GM21723 (cell line): Measurements from ENCODE around the gene TTC12.

Experiments used
- ATAC-seq: cut with Tn5 transposase; IDR thresholded peaks from one replicate; pipeline ENCODE4 v1.9.1; 2021; ENCODE audit warnings: mild to moderate bottlenecking, moderate library complexity; ENCODE audit not compliant: unreplicated experiment

Gene TTC12

DNA sequence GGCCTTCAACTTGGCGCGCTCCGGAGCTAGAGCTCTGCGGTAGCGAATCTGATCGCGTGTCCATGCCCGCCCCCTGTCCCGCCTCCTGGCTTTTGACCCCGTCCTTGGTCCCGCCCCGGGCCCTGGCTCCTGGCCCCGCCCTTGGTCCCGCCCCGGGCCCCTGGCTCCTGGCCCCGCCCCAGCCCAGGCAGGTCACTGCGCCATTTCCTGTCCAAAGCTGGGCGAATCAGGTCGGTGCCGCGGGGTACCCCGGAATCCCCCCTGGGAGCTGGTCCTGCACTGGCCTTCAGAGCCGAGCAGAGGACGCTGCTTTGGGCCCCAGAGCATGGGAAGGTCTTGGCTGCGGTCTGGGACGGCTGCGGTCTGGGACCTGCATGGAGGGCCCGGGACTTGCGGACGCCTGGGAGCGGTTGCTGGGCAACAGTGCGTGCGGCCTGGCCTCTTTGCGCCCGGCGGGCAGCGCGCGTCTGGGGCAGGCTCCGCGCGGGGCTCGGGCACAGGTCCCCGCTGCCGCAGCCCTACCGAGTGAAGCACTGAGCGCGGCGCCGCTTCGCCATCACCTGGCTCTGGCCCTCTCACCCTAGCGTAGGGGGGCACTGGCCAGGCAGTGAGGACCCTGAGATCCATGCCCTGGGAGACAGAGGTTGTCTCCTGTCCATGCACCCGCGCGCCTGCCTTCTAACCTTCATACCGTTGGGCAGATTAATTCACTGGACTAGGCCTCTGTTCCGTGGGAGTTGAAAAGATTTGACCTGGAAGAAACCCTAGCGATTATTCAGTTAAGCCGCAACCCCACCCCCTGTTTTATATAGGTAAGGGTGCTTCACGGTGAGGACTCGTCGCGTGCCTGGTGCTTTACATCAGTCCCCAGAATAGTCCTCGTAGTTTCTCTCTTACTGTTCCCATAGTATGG, at the start of gene TTC12:
Gene TTC12 (plus strand): TSS at position 195 of the 913 bp plus-strand sequence. CDS start 1,675 bp downstream, outside the sequence.
- peak; percentile 99 for ATAC-seq

- no peak for ATAC-seq
These were observed 49.0 kb upstream of the TTC12 start for GRCh38 chr11:113265362-113265761.

DNA sequence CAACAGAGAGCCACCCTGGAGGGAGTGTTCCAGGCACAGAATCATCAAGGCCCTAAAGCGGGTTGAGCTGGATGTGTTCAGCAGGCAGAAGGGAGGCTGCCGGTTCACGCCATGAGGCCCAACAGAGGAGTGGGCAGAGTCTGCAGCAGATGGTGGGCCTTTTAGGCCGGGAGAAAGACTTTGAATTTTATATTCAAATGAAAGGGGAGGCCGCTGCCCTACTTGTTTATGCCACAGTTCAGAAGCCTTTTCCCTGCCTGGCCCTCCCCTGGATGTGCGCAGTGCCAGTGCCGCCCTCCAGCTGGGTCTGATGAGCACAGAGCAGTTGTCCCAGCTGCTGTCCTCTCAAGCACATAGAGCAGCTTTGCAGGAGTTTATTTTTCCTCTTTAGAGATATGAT, 46.9 kb upstream of the TTC12 start:
- no peak for ATAC-seq

DNA sequence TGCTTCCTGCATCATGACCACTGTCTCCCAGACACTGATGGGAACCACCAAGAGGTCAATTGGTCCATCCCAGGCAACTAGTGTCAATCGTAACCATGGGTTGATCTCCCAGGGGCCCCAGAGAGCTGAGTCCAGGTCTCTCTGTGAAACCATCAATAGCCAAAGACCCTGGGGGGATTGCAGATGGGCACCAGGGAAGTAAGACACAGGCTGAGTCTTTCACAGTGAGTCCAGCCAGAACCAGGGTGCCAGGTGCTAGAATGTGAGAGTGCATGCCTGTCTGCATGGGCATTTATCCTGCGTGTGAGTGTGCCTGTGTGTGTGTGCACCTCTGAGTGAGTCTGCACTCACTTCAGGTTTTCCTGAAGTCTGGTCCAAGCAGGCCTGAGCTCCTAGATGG, 45.3 kb upstream of the TTC12 start:
- no peak for ATAC-seq

GRCh38 chr11:113269636-113270035, 44.7 kb upstream of the TTC12 start:
- ATAC-seq, result no peak

- no peak for ATAC-seq
These were observed 44.3 kb upstream of the TTC12 start for GRCh38 chr11:113270080-113270479.

DNA sequence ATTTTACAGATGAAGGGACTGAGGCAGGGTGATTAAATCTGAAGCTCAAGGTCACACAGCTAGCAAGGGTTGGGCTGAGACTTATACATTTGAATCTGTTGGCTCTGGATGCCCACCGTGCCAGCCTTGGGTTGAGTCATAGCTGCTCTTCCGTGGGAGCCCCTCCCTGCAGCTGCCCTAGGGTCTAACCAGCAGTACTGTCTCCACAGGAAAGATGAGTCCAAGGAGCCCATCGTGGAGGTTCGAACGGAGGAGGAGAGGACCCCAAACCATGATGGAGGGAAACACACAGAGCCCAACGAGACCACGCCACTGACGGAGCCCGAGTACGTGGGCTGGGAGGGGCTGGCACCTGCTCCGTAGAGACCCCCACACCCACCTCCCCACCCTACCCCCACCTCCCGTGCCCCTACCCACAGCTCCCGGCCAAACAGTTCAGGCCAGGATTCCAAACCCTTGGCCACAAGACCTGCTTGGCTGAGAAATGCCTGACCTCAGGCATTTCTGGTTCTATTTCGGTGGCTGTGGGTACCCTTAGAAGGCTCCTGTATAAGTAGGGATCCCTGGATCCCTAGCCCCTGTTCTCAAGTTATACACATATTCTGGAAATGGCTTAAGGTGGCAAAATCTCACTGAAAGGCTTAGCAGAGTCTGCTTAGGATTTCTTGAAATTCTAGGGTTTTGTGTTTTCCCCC, 42.7 kb upstream of the TTC12 start:
- no peak for ATAC-seq

- ATAC-seq, result no peak
These were observed 42.1 kb upstream of the TTC12 start for GRCh38 chr11:113272281-113272680.

GRCh38 chr11:113272927-113273615, 41.3 kb upstream of the TTC12 start:
- no peak for ATAC-seq

GRCh38 chr11:113273720-113274119, 40.7 kb upstream of the TTC12 start:
- ATAC-seq, result no peak

DNA sequence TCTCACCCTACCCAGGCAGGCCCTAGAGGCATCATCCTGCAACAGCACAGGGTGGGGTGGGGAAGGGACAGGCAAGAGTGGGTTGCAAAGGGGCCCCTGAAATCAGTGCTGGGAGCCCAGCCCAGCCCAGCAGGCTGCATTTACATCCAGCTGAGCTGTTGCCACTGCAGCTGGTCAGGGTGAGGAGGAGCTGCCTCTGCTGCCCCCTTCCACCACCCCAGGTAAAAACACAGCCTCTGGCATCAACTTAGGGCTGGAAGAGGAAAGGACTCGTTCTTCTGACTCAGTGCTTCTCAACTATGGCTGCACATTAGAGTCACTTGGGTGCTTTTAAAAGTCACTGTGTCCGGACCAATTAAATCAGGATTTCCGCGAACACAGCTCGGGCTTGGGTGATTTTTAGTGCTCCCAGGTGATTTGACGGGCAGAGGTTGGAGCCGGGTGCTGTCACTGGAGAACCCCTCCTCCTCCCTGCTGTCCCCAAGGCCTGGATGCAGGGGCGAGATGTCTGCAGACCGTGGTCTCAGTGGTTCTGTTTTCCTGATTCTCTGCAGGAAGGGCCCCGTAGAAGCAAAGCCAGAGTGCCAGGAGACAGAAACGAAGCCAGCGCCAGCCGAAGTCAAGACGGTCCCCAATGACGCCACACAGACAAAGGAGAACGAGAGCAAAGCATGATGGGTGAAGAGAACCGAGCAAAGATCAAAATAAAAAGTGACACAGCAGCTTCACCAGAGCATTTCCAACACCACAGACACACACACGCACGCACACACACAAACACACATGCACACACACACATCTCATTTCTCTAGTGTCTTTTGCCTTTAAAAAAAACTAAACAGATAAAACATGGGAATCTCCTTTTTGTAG, 39.4 kb upstream of the TTC12 start:
- ATAC-seq, result no peak

DNA sequence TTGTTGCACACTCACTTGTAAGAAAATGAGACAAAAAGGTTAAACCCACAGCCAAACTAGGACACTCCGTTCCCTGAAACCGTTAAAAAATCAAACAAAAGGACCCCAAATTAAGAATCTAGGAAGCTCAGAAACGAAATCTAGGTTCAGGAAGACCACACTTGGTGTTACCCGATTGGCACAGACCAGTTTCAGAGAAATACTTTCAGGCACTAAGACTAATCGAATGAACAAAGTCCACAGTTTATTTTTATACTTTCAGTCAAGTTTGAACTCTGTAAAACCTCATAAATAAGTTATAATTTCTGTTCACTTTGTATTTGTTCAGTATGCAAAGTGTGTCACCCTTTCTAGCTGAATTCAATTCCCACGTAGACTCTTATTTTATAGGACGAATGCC, 38.8 kb upstream of the TTC12 start:
- no peak for ATAC-seq

DNA sequence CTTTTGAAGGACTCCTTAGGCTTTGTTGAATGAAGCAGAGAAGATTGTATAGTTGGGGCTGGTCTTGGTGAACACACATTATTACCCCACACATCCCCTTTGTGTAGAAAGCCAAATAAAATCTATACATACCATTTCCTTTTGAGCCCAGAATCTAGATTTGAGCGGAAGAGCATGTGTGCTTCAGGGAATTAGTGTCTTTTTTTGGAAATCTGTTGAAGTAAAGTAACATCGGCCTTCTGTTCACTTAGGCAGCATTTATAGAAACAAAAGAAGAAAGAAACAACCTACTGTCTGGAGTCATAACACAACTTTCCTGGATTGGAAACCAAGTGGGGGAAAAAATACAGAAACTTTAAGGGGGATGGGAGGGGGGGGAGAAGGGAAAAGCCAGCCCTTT, 37.9 kb upstream of the TTC12 start:
- no peak for ATAC-seq

- no peak for ATAC-seq
These were observed 36.5 kb upstream of the TTC12 start for GRCh38 chr11:113277907-113278306.

DNA sequence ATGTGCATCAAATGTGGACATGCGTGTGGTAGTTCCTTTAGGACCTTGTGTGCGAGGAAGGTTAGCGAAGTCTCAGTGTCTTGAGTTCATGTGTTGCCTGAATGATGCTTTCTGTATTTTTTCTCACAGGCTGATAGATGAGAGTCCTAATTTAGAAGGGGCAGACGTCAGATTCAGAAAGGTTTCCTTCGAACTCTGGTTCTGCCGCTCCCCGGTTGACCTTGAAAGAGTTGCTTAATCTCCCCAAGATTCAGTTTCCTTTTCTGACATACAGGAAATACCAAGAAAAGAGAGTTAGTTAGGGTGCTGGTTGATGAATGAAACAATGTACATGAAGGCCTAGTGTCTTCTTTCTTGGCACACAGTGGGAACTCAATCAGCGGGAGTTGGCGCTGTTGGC, 35.9 kb upstream of the TTC12 start:
- no peak for ATAC-seq

DNA sequence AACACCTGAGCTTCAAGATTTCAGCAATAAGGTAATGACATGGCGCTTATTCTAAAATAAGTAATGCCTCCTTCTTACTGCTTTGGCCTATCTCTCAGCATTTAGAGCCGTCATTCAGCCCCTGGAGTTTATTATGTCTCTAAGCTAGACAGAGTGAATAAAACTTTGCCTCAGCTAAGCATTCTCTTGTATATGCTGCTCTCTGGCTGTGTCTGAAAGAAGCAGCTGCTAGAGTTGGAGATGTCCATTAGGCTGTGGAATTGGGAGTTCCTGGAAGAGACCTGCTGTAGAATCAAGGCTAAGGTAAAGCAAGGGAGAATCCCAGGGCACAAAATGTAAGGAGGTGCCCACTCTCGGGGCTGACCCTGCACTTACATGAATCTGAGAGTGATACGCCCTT, 35.5 kb upstream of the TTC12 start:
- ATAC-seq, result no peak

DNA sequence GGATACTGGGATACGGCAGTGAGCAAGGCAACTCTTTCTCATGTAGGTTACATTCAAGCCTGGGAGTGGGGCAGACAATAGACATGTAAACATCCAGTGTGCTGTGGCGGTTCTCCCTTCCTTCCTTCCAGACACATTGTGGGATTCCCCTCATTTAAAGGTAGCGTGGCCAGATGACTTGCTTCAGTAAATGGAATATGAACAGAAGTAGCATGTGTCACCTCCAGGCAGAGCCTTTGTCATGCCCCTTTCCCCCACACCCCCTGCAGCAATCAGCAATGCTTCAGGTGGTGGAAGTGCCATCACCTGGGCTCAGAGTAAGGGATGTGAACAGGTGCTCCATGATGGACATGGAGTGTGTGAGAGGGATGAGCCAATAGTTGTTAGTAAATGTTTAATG, 34.8 kb upstream of the TTC12 start:
- no peak for ATAC-seq

DNA sequence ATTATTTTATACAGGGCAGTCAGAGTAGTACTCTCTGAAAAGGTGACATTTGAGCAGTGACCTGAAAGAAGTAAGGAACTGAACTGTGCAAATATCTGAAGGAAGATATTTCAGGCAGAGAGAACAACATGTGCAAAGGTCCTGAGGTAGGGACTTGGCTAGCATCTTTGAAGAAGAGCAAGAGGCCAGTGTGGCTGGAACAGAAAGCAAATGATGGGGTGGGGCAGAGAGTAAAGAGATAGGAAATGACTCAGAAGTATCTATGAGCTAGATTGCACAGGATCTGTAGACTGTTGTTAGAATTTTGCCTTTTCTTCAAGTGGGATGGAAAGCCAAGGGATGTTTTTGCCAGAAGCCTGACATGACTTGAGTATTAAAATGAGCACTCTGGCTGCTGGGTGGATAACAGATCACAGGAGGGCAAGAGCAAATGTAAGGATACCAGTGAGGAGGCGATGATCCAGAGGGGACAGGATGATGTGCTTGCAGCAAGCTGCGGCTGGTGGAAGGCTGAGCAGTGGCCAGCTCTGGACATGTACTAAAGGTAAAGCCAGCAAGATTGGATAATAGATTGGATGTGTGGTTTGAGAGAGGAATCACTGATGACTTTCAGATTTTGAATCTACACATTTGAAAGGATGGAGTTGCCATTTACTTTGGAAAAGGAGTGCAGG, 33.2 kb upstream of the TTC12 start:
- ATAC-seq, result no peak

GRCh38 chr11:113282898-113283437, 31.4 kb upstream of the TTC12 start:
- no peak for ATAC-seq

DNA sequence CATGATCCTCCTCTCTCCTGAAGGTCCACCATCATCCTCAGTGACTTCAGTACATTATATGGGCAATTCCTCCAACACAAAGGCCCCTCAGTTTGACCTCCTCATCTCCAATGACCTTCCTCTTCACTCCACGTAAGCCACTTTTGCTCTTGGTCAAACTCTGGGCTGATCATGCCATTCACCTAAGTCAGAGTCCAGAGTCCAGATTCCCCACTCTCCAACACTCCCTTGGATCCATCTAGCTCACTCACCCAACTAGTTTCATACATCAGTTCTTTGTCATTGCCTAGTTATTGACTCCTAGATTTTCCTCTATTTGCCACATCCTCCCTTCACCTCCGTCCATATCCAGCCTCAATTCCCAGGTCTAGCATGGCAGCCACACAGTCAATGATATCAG, 30.5 kb upstream of the TTC12 start:
- ATAC-seq, result no peak
